ENCODE measurements around the gene GLUL.

GLUL gene

GRCh38 chr1:182391362-182392049, at the start of gene GLUL:
Gene GLUL, minus strand, starts transcription at chr1:182391790. Its CDS starts 3,053 bp downstream, at chr1:182388737.
- peak; percentile 85 for DNase-seq

GRCh38 chr1:182438326-182438725, 46.7 kb upstream of the GLUL start:
- no peak for DNase-seq

GRCh38 chr1:182433580-182433979, 42.0 kb upstream of the GLUL start:
- DNase-seq = no peak

GRCh38 chr1:182431278-182431677, 39.7 kb upstream of the GLUL start:
- DNase-seq = no peak

GRCh38 chr1:182430263-182431068, 38.9 kb upstream of the GLUL start:
- DNase-seq = no peak

GRCh38 chr1:182428043-182428442, 36.5 kb upstream of the GLUL start:
- no peak for DNase-seq

- no peak for DNase-seq
Measured at GRCh38 chr1:182426442-182427430, 35.1 kb upstream of the GLUL start.

GRCh38 chr1:182415789-182416188, 24.2 kb upstream of the GLUL start:
- no peak for DNase-seq

GRCh38 chr1:182413969-182414368, 22.4 kb upstream of the GLUL start:
- no peak for DNase-seq

GRCh38 chr1:182413486-182413885, 21.9 kb upstream of the GLUL start:
- DNase-seq = no peak

- DNase-seq = no peak
Measured at GRCh38 chr1:182410620-182411273, 19.2 kb upstream of the GLUL start.

GRCh38 chr1:182410138-182410537, 18.5 kb upstream of the GLUL start:
- DNase-seq = no peak

- no peak for DNase-seq
Measured at GRCh38 chr1:182408435-182409075, 17.0 kb upstream of the GLUL start.

GRCh38 chr1:182407724-182408123, 16.1 kb upstream of the GLUL start:
- no peak for DNase-seq

GRCh38 chr1:182406012-182406411, 14.4 kb upstream of the GLUL start:
- DNase-seq = no peak

- DNase-seq = no peak
Measured at GRCh38 chr1:182405578-182405977, 14.0 kb upstream of the GLUL start.

GRCh38 chr1:182404781-182405180, 13.2 kb upstream of the GLUL start:
- no peak for DNase-seq

- DNase-seq = no peak
Measured at GRCh38 chr1:182400567-182400966, 9.0 kb upstream of the GLUL start, which contains the start of gene TEDDM1. Gene TEDDM1, minus strand, starts transcription at chr1:182400667. Its CDS starts 182 bp downstream, at chr1:182400485.

GRCh38 chr1:182397653-182398393, 6.2 kb upstream of the GLUL start:
- DNase-seq = no peak

GRCh38 chr1:182395906-182396305, 4.3 kb upstream of the GLUL start:
- no peak for DNase-seq
